Thyroid gland (tissue), 4 donors: ENCODE measurements around the gene MGAT5.

Experiments used
- CTCF ChIP-seq, 6 experiments: fragments of 200-600 bp in 3 of 6; fragments of 450-650 bp in 3 of 6; sonication (generic) in 3 of 6; IDR thresholded peaks; one replicate each; pipeline ENCODE4 v1.5.1; 2016 to 2019; ENCODE audit warnings: antibody characterized with exemption in 6 of 6, mild to moderate bottlenecking in 2 of 6, inconsistent platforms in 1 of 6, moderate library complexity in 1 of 6
- POLR2A ChIP-seq, 2 donors: fragments of 450-650 bp; IDR thresholded peaks; one replicate each; pipeline ENCODE4 v1.6.1; 2017; ENCODE audit warnings: antibody characterized with exemption in 2 of 2, mild to moderate bottlenecking in 2 of 2, moderate library complexity in 1 of 2

GRCh38 chr2:134425724-134426496 lies 172.0 kb downstream of the MGAT5 start:
- TF ChIP-seq CTCF (IDR thresholded peaks at IDR 0.05) (no peak), POLR2A (IDR thresholded peaks at IDR 0.05) (no peak)
